ENCODE results near the gene SLC2A1.
A peak's percentile ranks its signal among the peaks of the same experiment; 100 is the strongest.

Gene SLC2A1

GRCh38 chr1:42957880-42958487 is 684 bp downstream of the SLC2A1 start:
- peak; percentile 58 for DNase-seq

- no peak for DNase-seq
These were observed 1.3 kb downstream of the SLC2A1 start for GRCh38 chr1:42957229-42957879.

GRCh38 chr1:42956739-42957138 is 1.9 kb downstream of the SLC2A1 start:
- no peak for DNase-seq

GRCh38 chr1:42955311-42956063 is 3.2 kb downstream of the SLC2A1 start:
- no peak for DNase-seq

- DNase-seq = no peak
These were observed 5.2 kb downstream of the SLC2A1 start for GRCh38 chr1:42953182-42954180.

GRCh38 chr1:42952303-42953001 is 6.2 kb downstream of the SLC2A1 start:
- DNase-seq = no peak

GRCh38 chr1:42951588-42951987 is 7.1 kb downstream of the SLC2A1 start:
- DNase-seq = no peak

GRCh38 chr1:42950116-42950481 is 8.6 kb downstream of the SLC2A1 start:
- DNase-seq = no peak

- no peak for DNase-seq
These were observed 9.2 kb downstream of the SLC2A1 start for GRCh38 chr1:42949312-42950115.

GRCh38 chr1:42947965-42948732 is 10.5 kb downstream of the SLC2A1 start:
- no peak for DNase-seq

GRCh38 chr1:42947117-42947516 is 11.6 kb downstream of the SLC2A1 start:
- no peak for DNase-seq

- no peak for DNase-seq
These were observed 12.4 kb downstream of the SLC2A1 start for GRCh38 chr1:42946120-42946898.

- no peak for DNase-seq
These were observed 13.5 kb downstream of the SLC2A1 start for GRCh38 chr1:42945164-42945563.

GRCh38 chr1:42944246-42944928 is 14.3 kb downstream of the SLC2A1 start:
- DNase-seq = no peak

GRCh38 chr1:42943728-42944127 is 14.9 kb downstream of the SLC2A1 start:
- DNase-seq = no peak

- no peak for DNase-seq
These were observed 15.5 kb downstream of the SLC2A1 start for GRCh38 chr1:42943166-42943565.

GRCh38 chr1:42942444-42942843 is 16.2 kb downstream of the SLC2A1 start:
- DNase-seq = no peak

GRCh38 chr1:42941640-42942330 is 16.9 kb downstream of the SLC2A1 start:
- DNase-seq = peak; percentile 61

All from 8988T (cell line).